Neural progenitor cell (in vitro differentiated cells): ENCODE data around the gene MMP28.

ENCODE experiments used
- CTCF ChIP-seq: fragments of 200-600 bp; sonication (generic); IDR thresholded peaks from 2 replicates; pipeline ENCODE4 v1.5.1; 2017; ENCODE audit warnings: antibody characterized with exemption, mild to moderate bottlenecking
- EZH2 ChIP-seq: fragments of 200-600 bp; sonication (generic); IDR thresholded peaks from 2 replicates; pipeline ENCODE4 v1.6.1; 2017; ENCODE audit warnings: antibody characterized with exemption, mild to moderate bottlenecking, moderate library complexity

GRCh38 chr17:35725058-35725457 lies 70.4 kb downstream of the MMP28 start:
- TF ChIP-seq CTCF (no peak), EZH2 (no peak)
